Neural cell (in vitro differentiated cells): ENCODE measurements around the gene GFAP. TPM values are rescaled to one million over a fixed set of nuclear protein-coding genes. Genes with fewer than 3 reads are reported as not detected.

Experiments used
- H2AFZ ChIP-seq: fragments of 200-600, 300-800 bp; sonication (generic), shearing (Covaris generic); 2 replicates; pipeline ENCODE4 v1.6.0; 2014; ENCODE audit warnings: low read depth, mild to moderate bottlenecking, antibody characterized with exemption, low read length, moderate library complexity
- H3F3A ChIP-seq: fragments of 200-600 bp; shearing (Covaris generic); 2 replicates; pipeline ENCODE4 v1.6.1; 2016; ENCODE audit warnings: mild to moderate bottlenecking, moderate library complexity, mixed read lengths, antibody characterized with exemption, low read length; ENCODE audit not compliant: insufficient read depth, poor library complexity, severe bottlenecking
- H3K27ac ChIP-seq: fragments of 200-600, 300-800 bp; sonication (generic), shearing (Covaris generic); 2 replicates; pipeline ENCODE4 v1.5.1; 2014; ENCODE audit warnings: mild to moderate bottlenecking, low read length, moderate library complexity
- H3K27me3 ChIP-seq: fragments of 300-800, 200-600 bp; sonication (generic), shearing (Covaris generic); 2 replicates; pipeline ENCODE4 v1.6.0; 2014; ENCODE audit warnings: mild to moderate bottlenecking, low read depth, low read length, moderate library complexity; ENCODE audit not compliant: insufficient read depth
- H3K36me3 ChIP-seq: fragments of 300-800, 200-600 bp; sonication (generic), shearing (Covaris generic); 2 replicates; pipeline ENCODE4 v1.5.1; 2014; ENCODE audit warnings: mild to moderate bottlenecking, antibody characterized with exemption, low read length, moderate library complexity; ENCODE audit not compliant: insufficient read depth
- H3K4me2 ChIP-seq: fragments of 300-800, 200-600 bp; sonication (generic), shearing (Covaris generic); 2 replicates; pipeline ENCODE4 v1.6.0; 2014; ENCODE audit warnings: mild to moderate bottlenecking, low read length
- H3K4me3 ChIP-seq: fragments of 300-800, 200-600 bp; sonication (generic), shearing (Covaris generic); 2 replicates; pipeline ENCODE4 v1.5.1; 2014; ENCODE audit warnings: mild to moderate bottlenecking, low read length, moderate library complexity
- H3K79me2 ChIP-seq: fragments of 200-600 bp; shearing (Covaris generic); replicated peaks from 2 replicates; pipeline ENCODE4 v1.6.0; 2014; ENCODE audit warnings: mild to moderate bottlenecking, low read length, moderate library complexity; ENCODE audit not compliant: insufficient read depth
- H3K9ac ChIP-seq: fragments of 300-800, 200-600 bp; sonication (generic), shearing (Covaris generic); 2 replicates; pipeline ENCODE4 v1.6.1; 2016; ENCODE audit warnings: mild to moderate bottlenecking, low read length, mixed read lengths
- H3K9me2 ChIP-seq: fragments of 200-600 bp; shearing (Covaris generic); 2 replicates; pipeline ENCODE4 v1.6.1; 2016; ENCODE audit warnings: mild to moderate bottlenecking, low read length, mixed read lengths; ENCODE audit not compliant: insufficient read depth
- H3K9me3 ChIP-seq: fragments of 200-600, 300-800 bp; sonication (generic), shearing (Covaris generic); 2 replicates; pipeline ENCODE4 v1.6.1; 2016; ENCODE audit warnings: mild to moderate bottlenecking, mixed run types, low read length, moderate library complexity, mixed read lengths
- H4K20me1 ChIP-seq: fragments of 200-600 bp; shearing (Covaris generic); 2 replicates; pipeline ENCODE4 v1.6.1; 2016; ENCODE audit warnings: mild to moderate bottlenecking, mixed run types; ENCODE audit not compliant: insufficient read depth
- CTCF ChIP-seq: fragments of 450-650 bp; IDR thresholded peaks from 2 replicates; pipeline ENCODE4 v1.5.1; 2014; ENCODE audit warnings: antibody characterized with exemption, mild to moderate bottlenecking, moderate library complexity; ENCODE audit not compliant: poor library complexity, severe bottlenecking
- EP300 ChIP-seq: fragments of 450-650 bp; conservative IDR thresholded peaks from 2 replicates; pipeline ENCODE4 v1.6.1; 2014; ENCODE audit warnings: antibody characterized with exemption, mild to moderate bottlenecking, moderate library complexity; ENCODE audit not compliant: poor library complexity, severe bottlenecking
- EZH2 ChIP-seq: fragments of 200-600, 300-800 bp; shearing (Covaris generic), sonication (generic); IDR thresholded peaks from 2 replicates; pipeline ENCODE4 v1.6.1; 2014; ENCODE audit warnings: antibody characterized with exemption, low read length, borderline replicate concordance, mild to moderate bottlenecking; ENCODE audit not compliant: insufficient read depth, poor library complexity, severe bottlenecking
- MXI1 ChIP-seq: fragments of 450-650 bp; conservative IDR thresholded peaks from 2 replicates; pipeline ENCODE4 v1.6.1; 2014; ENCODE audit warnings: antibody characterized with exemption, mild to moderate bottlenecking; ENCODE audit not compliant: poor library complexity, severe bottlenecking
- POLR2AphosphoS5 ChIP-seq: IDR thresholded peaks from 2 replicates; pipeline ENCODE4 v1.6.1; 2012
- RAD21 ChIP-seq: fragments of 450-650 bp; conservative IDR thresholded peaks from 2 replicates; pipeline ENCODE4 v1.6.1; 2014; ENCODE audit warnings: antibody characterized with exemption, mild to moderate bottlenecking, moderate library complexity
- REST ChIP-seq: IDR thresholded peaks from 2 replicates; pipeline ENCODE4 v1.6.1; 2012; ENCODE audit warnings: borderline replicate concordance
- SMC3 ChIP-seq: fragments of 450-650 bp; conservative IDR thresholded peaks from 2 replicates; pipeline ENCODE4 v1.6.1; 2014; ENCODE audit warnings: antibody characterized with exemption, mild to moderate bottlenecking, moderate library complexity; ENCODE audit not compliant: poor library complexity
- TAF1 ChIP-seq: IDR thresholded peaks from 2 replicates; pipeline ENCODE4 v1.6.1; 2012; ENCODE audit warnings: low read depth
- polyA plus RNA-seq: library from polyadenylated mRNA; depleted of rRNA; stranded (reverse); fragments of >200 nt; gene quantifications from 2 replicates; pipeline ENCODE4 v1.2.3, GENCODE V29; 2014

GFAP gene
- polyA plus RNA-seq, 1 donor from 2014 or later: not detected

- no peak for TF ChIP-seq EP300
- TF ChIP-seq POLR2AphosphoS5: no peak
- no peak for TF ChIP-seq SMC3
- TF ChIP-seq RAD21: no peak
- TF ChIP-seq REST: no peak
- TF ChIP-seq TAF1: no peak
- no peak for TF ChIP-seq CTCF
- TF ChIP-seq EZH2: no peak
- no peak for TF ChIP-seq MXI1
- Histone ChIP-seq H3K27me3 (no peaks in the 10 kb centered on the region), H3K9me3 (no peaks in the 10 kb centered on the region), H3K4me2 (no peak overlapping the region), H3K27ac (no peak overlapping the region), H4K20me1 (no peaks in the 10 kb centered on the region), H3K79me2 (no peaks in the 10 kb centered on the region), H3K4me3 (no peak overlapping the region), H3K9me2 (no peaks in the 10 kb centered on the region), H3K36me3 (no peaks in the 10 kb centered on the region), H3K9ac (no peak overlapping the region), H3F3A (no peaks in the 10 kb centered on the region), H2AFZ (no peak overlapping the region)
These were observed 11.7 kb upstream of the GFAP start for GRCh38 chr17:44926821-44927525.

- no peaks in the 10 kb centered on the region for H4K20me1 ChIP-seq
- no peak overlapping the region for H3K4me3 ChIP-seq
- H3K27ac ChIP-seq: no peak overlapping the region
- H3K79me2 ChIP-seq: no peaks in the 10 kb centered on the region
- H2AFZ ChIP-seq: no peak overlapping the region
- TF ChIP-seq RAD21 (no peak), POLR2AphosphoS5 (no peak), MXI1 (no peak), CTCF (no peak), SMC3 (no peak), EZH2 (no peak), REST (no peak), TAF1 (no peak), EP300 (no peak)
- H3K36me3 ChIP-seq: no peaks in the 10 kb centered on the region
- H3K9me3 ChIP-seq: no peaks in the 10 kb centered on the region
- no peak overlapping the region for H3K9ac ChIP-seq
- no peaks in the 10 kb centered on the region for H3K27me3 ChIP-seq
- no peaks in the 10 kb centered on the region for H3K9me2 ChIP-seq
- no peak overlapping the region for H3K4me2 ChIP-seq
- no peaks in the 10 kb centered on the region for H3F3A ChIP-seq
These were observed 10.7 kb upstream of the GFAP start for GRCh38 chr17:44925731-44926697.
